ENCODE measurements around the gene GRM1. TPM values are rescaled to one million over a fixed set of nuclear protein-coding genes. Genes with fewer than 3 reads are reported as not detected.

GRM1 gene
- total and polyA plus RNA-seq, 2 donors (not counting 3 experiments of a cell fraction or from before 2014, with no cell fraction given) = 0.07 TPM; not detected in 1

- Histone ChIP-seq H3K79me2 (ENCODE audit: control insufficient read depth, insufficient read depth, low read length) (no peaks in the 10 kb centered on the region), H3K36me3 (ENCODE audit: control insufficient read depth in 2 of 2, extremely low read depth in 1 of 2, insufficient read depth in 2 of 2, low read length in 2 of 2) (no peaks in the 10 kb centered on the region), H3K4me1 (ENCODE audit: control insufficient read depth, extremely low read depth, insufficient read depth, low read length) (peaks cover 54% of the 10 kb centered on the region), H3K9me1 (replicated peaks; ENCODE audit: control insufficient read depth, extremely low read depth, insufficient read depth, low read length) (no peaks in the 10 kb centered on the region), H3K9me3 (replicated peaks; ENCODE audit: control insufficient read depth, insufficient read depth, low read length) (no peaks in the 10 kb centered on the region), H3K27ac (ENCODE audit: insufficient read depth, low read depth, low read length) (peak overlapping the region; percentile 99), H3K4me3 (replicated peaks in 1 of 3; ENCODE audit: insufficient read depth in 1 of 3, low read depth in 1 of 3, low read length in 3 of 3) (peak overlapping the region in 1 of 3 experiments; percentile 28), H4K20me1 (replicated peaks; ENCODE audit: control insufficient read depth, extremely low read depth, insufficient read depth, low read length) (no peaks in the 10 kb centered on the region), H2AFZ (ENCODE audit: low read depth, low read length) (peak overlapping the region; percentile 42), H3K4me2 (ENCODE audit: insufficient read depth, low read length) (peak overlapping the region; percentile 66), H3K9ac (replicated peaks; ENCODE audit: extremely low read depth, insufficient read depth, low read length) (peak overlapping the region; percentile 73), H3K27me3 (ENCODE audit: control insufficient read depth in 2 of 2, insufficient read depth in 2 of 2, low read length in 2 of 2) (no peaks in the 10 kb centered on the region)
- DNase-seq (ENCODE audit: low read depth, low spot score) = peak; percentile 91
- intact Hi-C loops (cut with micrococcal nuclease) = loop anchor here (1.0 to 10.0 kb wide), 10 partner anchors 22 to 1509 kb away; partner anchors contain the start of genes FBXO30, RAB32 and SHPRH
- no TSS peak for BruUV-seq (replicated peaks)
- peak; percentile 98 for FAIRE-seq
- dilution Hi-C loops (cut with MboI; ENCODE audit: extremely low pct_ligation_motif_present, low sequenced_read_pairs) = no loop called here
- no peak for TF ChIP-seq MAX (IDR thresholded peaks at IDR 0.05; ENCODE audit: insufficient read depth, insufficient read length)
- peak; percentile 89 for TF ChIP-seq GATA2 (IDR thresholded peaks at IDR 0.05; ENCODE audit: insufficient read depth, insufficient read length, low read depth, low read length)
- TF ChIP-seq MYC (IDR thresholded peaks at IDR 0.05; ENCODE audit: low read depth, low read length) = no peak
- TF ChIP-seq EZH2 (IDR thresholded peaks at IDR 0.05; ENCODE audit: borderline replicate concordance, low read depth, low read length, severe bottlenecking) = no peak
- no peak for TF ChIP-seq POLR2AphosphoS5 (IDR thresholded peaks at IDR 0.05; ENCODE audit: insufficient read depth, low read depth, low read length)
- no peak for TF ChIP-seq CTCF (IDR thresholded peaks at IDR 0.05; ENCODE audit: extremely low read depth in 1 of 2, insufficient read depth in 1 of 2, low read depth in 1 of 2, low read length in 2 of 2)
- peak; percentile 93 for TF ChIP-seq JUN (IDR thresholded peaks at IDR 0.05; ENCODE audit: borderline replicate concordance, insufficient read depth, insufficient read length, low read depth)
- no peak for TF ChIP-seq POLR2A (IDR thresholded peaks at IDR 0.05; ENCODE audit: low read depth, low read length)
- TF ChIP-seq FOS (IDR thresholded peaks at IDR 0.05; ENCODE audit: borderline replicate concordance, insufficient read depth, low read length) = peak; percentile 92
- ChIA-PET POLR2A (interaction anchor here (1.3 to 2.1 kb wide), 2 partner anchors 20 to 22 kb away, joined by 3 to 4 read pairs; no protein-coding TSS in a partner anchor), CTCF (interaction anchor here (0.8 to 1.8 kb wide), 6 partner anchors 9 to 22 kb away, joined by 3 to 8 read pairs (median 4); no protein-coding TSS in a partner anchor)
Observed at GRCh38 chr6:146357578-146358430, 328.9 kb downstream of the GRM1 start.

All from endothelial cell of umbilical vein (primary cell).